Right renal cortex interstitium (tissue), 3 donors: ENCODE measurements around the gene IRX2. TPM values are rescaled to one million over a fixed set of nuclear protein-coding genes. Genes with fewer than 3 reads are reported as not detected.

ENCODE experiments used
- DNase-seq, 3 donors: peaks; one replicate each; pipeline ENCODE4 v3.0.0-alpha.2; 2013; ENCODE audit warnings: low read depth in 3 of 3, low spot score in 2 of 3
- polyA plus RNA-seq, 3 donors: library from polyadenylated mRNA; unstranded; fragments of 120-200 nt; gene quantifications; one replicate each; pipeline ENCODE4 v1.2.1, GENCODE V29; 2013; ENCODE audit not compliant: insufficient read length in 3 of 3

The IRX2 gene
- polyA plus RNA-seq, 3 donors, result 23.1 to 24.0 (median 23.2) TPM

DNA sequence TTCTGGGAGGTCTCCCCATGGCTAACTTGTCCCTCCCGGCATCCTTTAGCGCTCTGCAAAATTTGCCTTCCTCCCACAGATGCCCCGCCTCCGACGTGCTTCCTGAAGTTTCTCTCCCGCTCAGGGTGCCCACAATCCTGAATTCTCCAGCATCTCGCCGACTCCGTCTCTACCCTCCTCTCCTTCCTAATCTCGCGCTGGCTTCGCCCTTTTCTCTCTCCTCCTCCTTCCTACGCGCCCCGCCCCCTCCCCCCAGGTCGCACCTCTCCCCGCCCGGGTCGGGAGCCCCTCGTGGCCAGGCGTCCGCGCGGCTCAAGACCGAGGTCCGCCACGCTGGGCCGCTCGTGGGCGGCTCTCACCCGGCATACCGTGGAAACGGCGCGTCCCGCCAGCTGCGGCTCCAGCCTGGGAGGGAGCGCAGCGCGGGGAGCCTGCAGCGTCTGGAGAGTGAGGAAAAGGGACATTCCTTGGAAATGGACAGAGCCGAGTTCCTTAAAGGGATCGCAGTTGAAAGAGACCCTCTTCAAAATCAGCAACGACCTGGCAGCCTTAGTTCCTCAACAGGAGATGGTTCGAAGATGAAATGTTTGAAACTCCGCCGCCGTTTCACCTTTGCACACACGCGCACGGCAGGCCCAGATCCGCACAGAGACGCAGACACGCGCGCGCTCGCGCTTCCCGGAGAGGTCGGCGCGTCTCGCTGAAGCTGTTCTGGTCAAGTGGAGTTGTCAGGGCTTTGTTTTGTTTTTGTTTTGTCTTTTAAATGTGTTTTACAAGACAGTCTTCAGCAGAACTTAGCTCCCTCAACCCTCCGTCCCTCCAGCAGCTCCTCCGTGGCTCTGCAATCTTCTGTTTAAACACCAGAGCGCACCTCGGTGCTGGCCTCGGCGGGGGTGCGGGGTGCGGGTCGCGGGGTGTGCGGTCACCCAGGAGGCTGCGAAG is 5.0 kb upstream of the IRX2 start:
- no peak for DNase-seq

- no peak for DNase-seq
Observed at GRCh38 chr5:2755681-2756171, 4.2 kb upstream of the IRX2 start.

DNA sequence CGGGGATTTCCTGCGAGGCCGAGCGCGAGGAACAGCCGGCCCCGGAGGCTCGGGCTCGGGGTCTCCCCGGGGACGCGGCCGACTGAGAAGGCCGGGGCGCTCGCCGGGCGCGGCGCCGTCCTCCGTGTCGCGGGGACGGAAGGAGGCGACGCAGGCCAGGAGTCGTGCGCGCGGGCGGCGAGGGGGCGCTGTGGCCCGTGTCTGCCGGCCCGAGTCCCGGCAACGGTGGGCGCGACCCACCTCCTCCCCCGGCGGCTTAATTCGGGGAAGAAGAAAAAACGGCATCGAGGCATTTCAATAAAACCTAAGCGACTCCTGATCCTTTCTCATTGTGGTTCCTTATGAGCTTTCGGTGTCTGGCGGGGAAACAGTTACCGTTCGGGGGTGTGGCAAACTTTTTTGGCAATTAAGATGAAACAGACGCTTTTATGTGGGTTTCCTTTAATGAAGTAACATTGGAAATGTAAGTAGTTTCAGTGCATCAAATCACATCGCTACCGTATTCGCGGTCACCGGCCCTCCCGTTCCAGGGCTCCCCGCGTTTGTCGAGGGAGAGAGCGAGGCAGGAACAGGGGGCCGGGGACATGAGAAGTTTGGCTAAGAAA is 3.7 kb upstream of the IRX2 start:
- DNase-seq, result no peak

GRCh38 chr5:2754581-2755075 is 3.2 kb upstream of the IRX2 start:
- no peak for DNase-seq

DNA sequence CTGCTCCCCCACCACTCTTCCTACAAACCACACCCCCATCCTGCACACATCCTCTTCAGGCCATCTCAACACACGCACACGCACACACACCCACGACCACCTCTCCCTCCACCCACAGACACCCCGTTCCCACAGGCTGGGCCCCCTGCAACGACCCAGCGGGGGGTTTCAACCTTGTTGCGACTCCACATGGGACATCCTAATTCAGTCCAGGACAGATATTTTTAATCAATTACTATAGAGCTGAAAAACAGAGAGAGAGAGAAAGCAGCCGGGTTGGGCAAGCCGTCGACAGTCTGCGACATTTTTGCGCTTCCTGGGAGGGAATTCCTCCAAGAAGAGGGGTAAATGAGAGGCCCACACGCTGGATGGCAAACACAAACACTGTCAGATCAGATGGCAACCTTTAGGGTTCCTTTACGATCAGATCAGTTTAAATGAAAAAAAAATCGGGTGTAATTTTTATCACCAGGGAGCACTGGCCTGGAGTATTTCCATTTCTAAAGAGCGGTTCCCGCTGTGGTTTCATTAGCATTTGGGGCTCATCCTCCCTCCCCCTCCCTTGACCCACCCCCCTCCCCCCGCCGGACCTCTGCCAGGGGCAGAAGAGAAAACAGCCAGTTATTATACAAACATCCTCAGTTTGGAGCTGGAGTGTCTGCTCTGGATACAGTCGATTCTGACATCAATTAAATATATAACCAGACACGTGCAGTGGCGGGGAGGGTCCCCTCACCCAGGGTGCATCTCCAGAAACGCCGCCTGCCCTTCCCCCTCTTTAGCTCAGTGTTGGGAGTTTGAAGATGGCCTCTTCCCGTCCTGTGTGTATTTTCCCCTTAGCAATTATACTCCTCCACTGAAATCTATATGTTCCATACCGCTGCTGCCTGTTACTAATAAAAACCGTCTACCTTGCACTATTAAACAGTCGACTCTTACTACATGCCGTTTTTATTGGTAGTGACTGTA is 2.3 kb upstream of the IRX2 start:
- DNase-seq, result no peak

DNA sequence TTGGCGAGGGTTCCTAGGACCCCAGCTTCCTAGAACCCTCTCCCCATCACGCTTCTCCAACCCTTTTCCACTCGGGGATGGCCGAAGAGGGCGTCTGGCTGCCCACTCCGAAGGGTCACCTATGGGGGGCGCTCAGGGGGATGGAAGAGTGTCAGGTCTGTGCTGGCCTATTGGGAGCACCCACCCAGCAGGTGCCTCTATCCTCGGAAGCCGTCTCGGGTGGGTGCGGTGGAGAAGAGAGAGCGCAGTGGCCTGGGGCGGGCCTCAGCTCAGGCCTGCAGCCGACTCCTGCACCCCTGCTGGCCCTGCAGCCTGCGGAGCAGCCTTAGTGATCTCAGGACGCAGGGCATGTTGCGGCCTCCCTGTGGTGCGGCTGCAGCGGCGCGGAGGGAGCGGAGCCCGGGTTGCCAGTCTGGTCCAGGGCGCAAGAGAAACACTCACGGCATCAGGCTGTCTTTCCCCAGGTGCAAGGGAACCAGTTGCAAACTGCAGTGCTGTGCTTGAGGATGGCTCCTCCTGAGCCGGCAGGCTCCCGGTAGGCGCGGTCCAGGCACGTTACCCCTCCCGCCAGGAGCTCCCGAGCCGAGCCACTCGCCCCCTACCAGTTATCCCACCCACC is 1.5 kb upstream of the IRX2 start:
- DNase-seq, result no peak

- DNase-seq, result no peak
Observed at GRCh38 chr5:2752059-2752820, 763 bp upstream of the IRX2 start.

- DNase-seq, result no peak
Observed at GRCh38 chr5:2750758-2751464, 566 bp downstream of the IRX2 start.

GRCh38 chr5:2750026-2750757 is 1.3 kb downstream of the IRX2 start:
- no peak for DNase-seq

GRCh38 chr5:2749514-2750025 is 1.9 kb downstream of the IRX2 start:
- DNase-seq, result no peak

DNA sequence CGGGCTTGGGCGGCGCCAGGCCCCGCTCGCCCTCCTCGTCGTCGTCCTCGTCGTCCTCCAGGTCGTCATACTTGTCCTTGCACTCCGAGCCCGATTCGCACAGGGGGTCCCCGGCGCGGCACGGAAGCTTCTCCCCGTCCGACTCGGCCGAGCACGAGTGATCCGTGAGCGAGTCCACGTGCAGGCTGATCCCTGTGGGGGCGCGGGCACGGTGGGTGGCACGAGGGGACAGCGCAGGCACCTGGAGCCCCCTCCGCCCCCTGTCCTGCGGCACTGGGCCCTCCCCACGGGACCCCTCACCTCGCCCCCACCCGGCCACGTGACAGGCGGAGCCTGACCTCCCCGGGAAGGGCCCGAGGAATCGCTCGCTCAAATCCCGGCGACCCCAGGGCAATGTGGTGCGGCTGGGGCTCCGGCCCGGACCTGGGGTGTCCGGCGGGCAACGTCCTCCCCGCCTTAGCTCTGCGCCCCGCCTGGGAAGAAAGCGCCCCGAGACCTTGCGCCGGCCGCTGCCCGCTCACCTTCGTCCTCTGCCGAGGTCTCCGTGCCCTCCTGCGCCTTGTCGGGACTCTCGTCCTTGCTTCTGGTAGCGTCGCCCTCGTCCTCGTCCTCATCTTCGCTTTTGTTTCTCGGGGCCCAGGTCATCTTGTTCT is 2.5 kb downstream of the IRX2 start:
- no peak for DNase-seq

- DNase-seq, result no peak
Observed at GRCh38 chr5:2748179-2748860, 3.2 kb downstream of the IRX2 start.

- DNase-seq, result no peak
Observed at GRCh38 chr5:2747363-2748162, 3.9 kb downstream of the IRX2 start.

GRCh38 chr5:2746561-2747032 is 4.9 kb downstream of the IRX2 start:
- DNase-seq, result no peak

GRCh38 chr5:2744485-2744884 is 7.0 kb downstream of the IRX2 start:
- no peak for DNase-seq
